K562 (cell line): Measurements from ENCODE around the gene GNAT1. TPM values are rescaled to one million over a fixed set of nuclear protein-coding genes. Genes with fewer than 3 reads are reported as not detected.
A peak's percentile ranks its signal among the peaks of the same experiment; 100 is the strongest.

Experiments
- ATAC-seq: fragments of 200-7000 bp; cut with Tn5 transposase; 3 replicates; pipeline ENCODE4 v1.9.1; 2020; ENCODE audit warnings: moderate library complexity
- BruUV-seq: library from RNA; stranded (reverse); fragments of 400-500 nt; replicated peaks from 2 replicates; lab custom pipeline; 2021; lab: Mats Ljungman, UMichigan
- CTCF ChIA-PET: fragments of 300-600 bp; formaldehyde crosslinking; extraction: SDS; loops from one replicate; lab custom pipeline; 2021; ENCODE audit warnings: low intra/inter-chr PET ratio; lab: Yijun Ruan, JAX
- POLR2A ChIA-PET: fragments of 300-600, 350-650 bp; sonication (Branson Sonifier 250); formaldehyde crosslinking; extraction: SDS; loops from one replicate; lab custom pipeline; 2021; ENCODE audit warnings: antibody characterized with exemption, inconsistent platforms; lab: Yijun Ruan, JAX
- DNase-seq, 4 experiments: peaks; one replicate each; pipeline versions ENCODE4 v3.0.0 to v3.0.0-alpha.2; 2011 to 2018; ENCODE audit warnings: low spot score in 3 of 4, mixed read lengths in 3 of 4; ENCODE audit errors: extremely low read depth in 1 of 4
- FAIRE-seq: peaks from 2 replicates; lab custom pipeline; 2011; peaks lifted over from hg19 to GRCh38; lab: Jason Lieb, UNC
- H2AFZ ChIP-seq: 2 replicates; pipeline ENCODE4 v1.6.0; 2011; ENCODE audit warnings: low read depth, low read length, control low read depth, inconsistent platforms
- H3K27ac ChIP-seq: fragments of 200-600 bp; 3 replicates; pipeline ENCODE4 v1.8.0; 2011; ENCODE audit warnings: low read depth, mild to moderate bottlenecking, control low read depth, inconsistent platforms, low read length, moderate library complexity, mixed read lengths; ENCODE audit errors: extremely low read depth
- H3K27me3 ChIP-seq, 2 experiments: fragments of 300-600 bp in 1 of 2; 2 replicates in 1 of 2; 3 replicates in 1 of 2; pipeline versions ENCODE4 v1.6.0 to v1.8.0; 2011; ENCODE audit warnings: inconsistent platforms in 2 of 2, low read length in 2 of 2, mild to moderate bottlenecking in 1 of 2, mixed read lengths in 1 of 2, moderate library complexity in 1 of 2; ENCODE audit not compliant: control insufficient read depth in 2 of 2, insufficient read depth in 2 of 2
- H3K36me3 ChIP-seq: fragments of 300-600 bp; 3 replicates; pipeline ENCODE4 v1.8.0; 2011; ENCODE audit warnings: mild to moderate bottlenecking, low read length, inconsistent platforms; ENCODE audit not compliant: control insufficient read depth, insufficient read depth
- H3K4me1 ChIP-seq, 2 experiments: fragments of 200-600 bp in 1 of 2; replicated peaks in 1 of 2; 2 replicates in 1 of 2; 3 replicates in 1 of 2; pipeline versions ENCODE4 v1.5.1 to v1.8.0; 2011; ENCODE audit warnings: inconsistent platforms in 2 of 2, low read length in 2 of 2, mild to moderate bottlenecking in 1 of 2, mixed read lengths in 1 of 2, moderate library complexity in 1 of 2; ENCODE audit not compliant: control insufficient read depth in 2 of 2, insufficient read depth in 2 of 2
- H3K4me2 ChIP-seq: 2 replicates; pipeline ENCODE4 v1.6.1; 2011; ENCODE audit warnings: low read length, control low read depth, inconsistent platforms, mixed read lengths; ENCODE audit not compliant: insufficient read depth
- H3K4me3 ChIP-seq: fragments of 200-600 bp; sonication (generic), shearing (Covaris generic); 2 replicates; pipeline ENCODE4 v1.5.1; 2016; ENCODE audit warnings: control low read depth, inconsistent platforms
- H3K79me2 ChIP-seq: fragments of 200-600 bp; 3 replicates; pipeline ENCODE4 v1.8.0; 2011; ENCODE audit warnings: low read length, inconsistent platforms; ENCODE audit not compliant: control insufficient read depth, insufficient read depth
- H3K9ac ChIP-seq, 2 experiments: 2 replicates each; pipeline versions ENCODE4 v1.6.0 to v1.6.1; 2011; ENCODE audit warnings: low read depth in 2 of 2, low read length in 2 of 2, control low read depth in 1 of 2, inconsistent platforms in 1 of 2, mild to moderate bottlenecking in 1 of 2, mixed read lengths in 1 of 2; ENCODE audit not compliant: insufficient read depth in 1 of 2
- H3K9me1 ChIP-seq: one replicate; pipeline ENCODE4 v1.6.0; 2011; ENCODE audit warnings: inconsistent platforms, mild to moderate bottlenecking, low read length, moderate library complexity; ENCODE audit not compliant: control insufficient read depth, insufficient read depth
- H3K9me3 ChIP-seq: replicated peaks from 2 replicates; pipeline ENCODE4 v1.5.1; 2011; ENCODE audit warnings: low read depth, low read length, inconsistent platforms; ENCODE audit not compliant: control insufficient read depth, insufficient read depth
- H4K20me1 ChIP-seq: replicated peaks from 2 replicates; pipeline ENCODE4 v1.6.1; 2011; ENCODE audit warnings: low read length, inconsistent platforms, mixed read lengths; ENCODE audit not compliant: control insufficient read depth, insufficient read depth
- FOXJ3 ChIP-seq: sonication (generic); formaldehyde crosslinking; IDR thresholded peaks from 2 replicates; pipeline ENCODE4 v1.4.0; 2020; ENCODE audit warnings: mild to moderate bottlenecking, missing genetic modification reagents
- KAT8 ChIP-seq: fragments of 450-650 bp; IDR thresholded peaks from 2 replicates; pipeline ENCODE4 v1.6.1; 2016; ENCODE audit warnings: low read depth, mild to moderate bottlenecking
- MCM5 ChIP-seq: fragments of 450-650 bp; IDR thresholded peaks from 2 replicates; pipeline ENCODE4 v1.6.1; 2016; ENCODE audit warnings: low read depth
- MTA3 ChIP-seq: fragments of 450-650 bp; formaldehyde crosslinking; IDR thresholded peaks from 2 replicates; pipeline ENCODE4 v1.6.1; 2017; ENCODE audit warnings: mild to moderate bottlenecking, borderline replicate concordance
- YY1 ChIP-seq, 3 experiments: IDR thresholded peaks; 2 replicates each; pipeline ENCODE4 v1.6.1; 2011; ENCODE audit warnings: low read length in 2 of 3, mild to moderate bottlenecking in 2 of 3, moderate library complexity in 2 of 3, borderline replicate concordance in 1 of 3, control low read depth in 1 of 3, low read depth in 1 of 3; ENCODE audit not compliant: insufficient read depth in 3 of 3, insufficient replicate concordance in 2 of 3, control insufficient read depth in 1 of 3, insufficient read length in 1 of 3; ENCODE audit errors: extremely low read depth in 1 of 3
- ZBTB7A ChIP-seq: IDR thresholded peaks from 2 replicates; pipeline ENCODE4 v1.6.1; 2011; ENCODE audit warnings: low read depth, mild to moderate bottlenecking, low read length, moderate library complexity, borderline replicate concordance; ENCODE audit not compliant: control insufficient read depth
- WGBS: fragments of 100-300 bp; shearing (Covaris generic); methylation state at CpG from one replicate; pipeline ENCODE4 v1.1.6; 2016; ENCODE audit warnings: low coverage, mixed read lengths; ENCODE audit not compliant: insufficient coverage; ENCODE audit errors: missing lambda C conversion rate; 5-methylcytosine and 5-hydroxymethylcytosine counted together
- in situ Hi-C: fragments of 300-500 bp; cut with MboI; formaldehyde crosslinking; loops from 4 replicates; pipeline ENCODE4 v1.15.0; 2018; ENCODE audit warnings: inconsistent platforms, mixed read lengths
- intact Hi-C: fragments of 100-400 bp; cut with micrococcal nuclease; formaldehyde crosslinking; loops from 2 replicates; pipeline ENCODE4 v1.14.2; 2022
- polyA plus RNA-seq, 8 experiments: library from polyadenylated mRNA; depleted of rRNA in 4 of 8; stranded (reverse) in 5 of 8; unstranded in 3 of 8; fragments of >200 nt; fragmentation: Nextera tagmentation in 2 of 8; fragmentation: Illumina TruSeq in 1 of 8; extraction: Ambion mirVana in 2 of 8; extraction: Trizol in 1 of 8; gene quantifications; 2 replicates each; pipeline versions ENCODE4 v1.2.1 to v1.2.3, GENCODE V29; 2011 to 2014; ENCODE audit warnings: inconsistent platforms in 1 of 8, missing spikeins in 1 of 8
- total RNA-seq, 7 experiments: library from RNA; depleted of rRNA in 6 of 7; stranded (reverse); fragments of >200 nt in 6 of 7; fragmentation: Illumina TruSeq in 2 of 7; extraction: Trizol in 2 of 7; gene quantifications; 2 replicates each; pipeline versions ENCODE4 v1.2.1 to v1.2.3, GENCODE V29; 2011 to 2021; ENCODE audit warnings: low replicate concordance in 1 of 7

Gene GNAT1
- total and polyA plus RNA-seq, 9 of the 15 experiments (the other 6 are each of a cell fraction or from before 2014, with no cell fraction given): not detected

GRCh38 chr3:50160561-50160983 lies 30.8 kb upstream of the GNAT1 start:
- Histone ChIP-seq H3K9me1 (no peaks in the 10 kb centered on the region), H3K9me3 (no peaks in the 10 kb centered on the region), H2AFZ (no peak overlapping the region), H3K27ac (no peak overlapping the region), H3K27me3 (no peaks in the 10 kb centered on the region), H3K4me3 (no peak overlapping the region), H3K36me3 (no peaks in the 10 kb centered on the region), H3K4me1 (peaks cover 9 to 49% of the 10 kb centered on the region in 2 experiments; a peak in 4 of 5 replicates), H3K79me2 (no peaks in the 10 kb centered on the region; the same call in 2 of the 3 replicates), H3K4me2 (no peak overlapping the region), H4K20me1 (peaks cover 3% of the 10 kb centered on the region; the same call in 1 of the 2 replicates), H3K9ac (peak overlapping the region in 1 of 2 experiments; percentile 52; a peak in 1 of 4 replicates)
- CTCF ChIA-PET: no interaction called here
- FAIRE-seq (no peak), ATAC-seq (peak; percentile 57), DNase-seq (peak; percentile 54 to 63 (median 60))
- TF ChIP-seq FOXJ3 (no peak), ZBTB7A (0 out of 2 replicates have a peak, but pooled peaks have one; percentile 3), KAT8 (no peak), MTA3 (no peak), MCM5 (no peak), YY1 (IDR thresholded peaks at IDR 0.05; ENCODE audit: borderline replicate concordance in 1 of 3, control insufficient read depth in 1 of 3, extremely low read depth in 1 of 3, insufficient read depth in 3 of 3, insufficient read length in 1 of 3, insufficient replicate concordance in 2 of 3, low read depth in 1 of 3, low read length in 2 of 3) (peak in 1 of 3 experiments; percentile 23)
- WGBS: 20% methylated on average over 3 of the region's 7 CpGs
- in situ Hi-C loops (no loop called here), intact Hi-C loops (no loop called here)
- BruUV-seq: no TSS peak
- POLR2A ChIA-PET: interaction anchor here (0.6 kb wide), 1 partner anchor 27 kb away, joined by 3 read pairs; no protein-coding TSS in a partner anchor
